ENCODE data around the gene OR10A7.
"Not testable (repeated sequence)": the region's sequence is repeated elsewhere in the genome, so short reads cannot be mapped to it uniquely, and the experiment has no call there.

OR10A7 gene, protein sequence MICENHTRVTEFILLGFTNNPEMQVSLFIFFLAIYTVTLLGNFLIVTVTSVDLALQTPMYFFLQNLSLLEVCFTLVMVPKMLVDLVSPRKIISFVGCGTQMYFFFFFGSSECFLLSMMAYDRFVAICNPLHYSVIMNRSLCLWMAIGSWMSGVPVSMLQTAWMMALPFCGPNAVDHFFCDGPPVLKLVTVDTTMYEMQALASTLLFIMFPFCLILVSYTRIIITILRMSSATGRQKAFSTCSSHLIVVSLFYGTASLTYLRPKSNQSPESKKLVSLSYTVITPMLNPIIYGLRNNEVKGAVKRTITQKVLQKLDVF

DNA sequence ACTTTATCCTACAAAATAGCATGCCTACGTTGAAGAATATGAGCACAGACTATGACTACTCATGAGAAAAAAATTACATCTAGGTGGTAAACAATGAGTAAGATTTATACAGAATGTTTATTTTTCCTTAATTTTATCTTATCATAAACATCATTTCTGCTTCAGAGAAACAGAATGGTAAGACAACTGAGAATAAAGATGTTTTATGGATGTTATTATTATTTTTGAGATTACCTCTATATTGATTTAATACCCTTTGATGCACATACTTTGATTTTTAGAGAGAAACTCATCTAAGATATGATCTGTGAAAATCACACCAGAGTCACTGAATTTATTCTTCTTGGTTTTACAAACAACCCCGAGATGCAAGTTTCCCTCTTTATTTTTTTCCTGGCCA lies at the start of gene OR10A7:
OR10A7 (plus strand) TSS at position 301 of the 400 bp plus-strand sequence; CDS start at position 301, 0 bp downstream.
- no peak for DNase-seq

DNA sequence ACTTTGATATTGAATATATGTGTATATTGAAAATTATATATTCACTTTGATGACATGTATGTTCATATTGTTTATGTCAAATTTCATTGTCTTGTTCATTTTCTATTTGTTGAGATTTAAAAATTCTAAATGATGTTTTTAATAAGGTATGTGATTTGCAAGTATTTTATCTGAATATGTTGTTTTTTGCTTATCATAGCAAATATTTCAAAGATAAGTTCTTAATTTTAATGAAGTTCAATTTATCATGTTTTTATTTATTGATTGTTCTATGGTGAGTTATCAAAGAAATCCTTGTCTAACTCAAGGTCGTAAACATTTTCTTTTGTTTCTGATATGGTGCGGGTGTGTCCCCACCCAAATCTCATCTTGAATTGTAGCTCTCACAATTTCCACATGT lies 49.4 kb upstream of the OR10A7 start:
- no peak for DNase-seq

DNA sequence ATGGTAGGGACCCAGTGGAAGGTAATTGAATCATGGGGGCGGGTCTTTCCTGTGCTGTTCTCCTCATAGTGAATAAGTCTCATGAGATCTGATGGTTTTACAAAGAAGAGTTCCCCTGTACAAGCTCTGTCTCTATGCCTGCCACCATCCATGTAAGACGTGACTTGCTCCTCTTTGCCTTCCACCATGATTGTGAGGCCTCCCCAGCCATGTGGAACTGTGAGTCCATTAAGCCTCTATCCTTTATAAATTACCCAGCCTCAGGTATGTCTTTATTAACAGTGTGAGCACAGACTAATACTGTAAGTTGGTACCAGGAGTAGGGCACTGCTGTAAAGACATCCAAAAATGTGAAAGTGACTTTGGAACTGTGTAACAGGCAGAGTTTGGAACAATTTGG lies 49.0 kb upstream of the OR10A7 start:
- DNase-seq: not testable (repeated sequence)

DNA sequence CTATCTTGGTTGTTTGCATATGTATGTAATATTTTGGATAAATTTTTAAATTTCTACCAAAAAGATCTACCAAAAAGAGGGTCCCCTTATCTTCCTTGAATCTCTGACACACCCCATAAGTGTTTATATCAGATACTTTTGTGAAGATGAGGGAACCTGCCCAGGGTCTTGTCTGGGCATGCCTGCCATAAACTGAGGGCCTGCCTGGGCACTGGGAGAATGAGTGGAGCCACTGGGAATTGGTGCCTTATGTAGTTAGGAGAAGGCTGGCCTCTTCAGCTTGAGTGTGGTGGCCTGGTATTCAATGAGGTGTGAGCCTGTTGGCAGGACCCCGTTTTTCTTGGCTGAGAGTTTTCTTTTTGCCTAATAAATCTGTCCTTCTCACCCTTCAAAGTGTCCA lies 48.1 kb upstream of the OR10A7 start:
- no peak for DNase-seq

DNA sequence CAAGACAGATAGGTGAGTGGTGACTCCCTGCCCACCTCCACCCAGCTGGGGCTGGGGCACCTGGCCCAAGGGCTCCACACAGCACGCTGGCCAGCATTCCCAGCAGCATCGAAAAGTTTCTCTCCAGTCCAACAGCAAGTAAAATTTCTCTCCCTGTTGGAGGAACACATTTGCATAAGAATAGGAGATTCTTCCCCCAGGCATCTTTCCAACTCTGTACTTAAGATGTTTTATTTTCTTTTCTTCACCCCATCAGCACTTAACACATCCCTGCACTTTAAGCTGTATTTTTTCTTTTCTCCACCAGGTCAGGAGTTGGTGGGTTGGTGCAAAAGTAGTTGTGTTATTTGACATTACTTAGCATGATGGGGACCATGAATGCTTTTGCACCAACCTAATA lies 47.4 kb upstream of the OR10A7 start:
- DNase-seq: no peak

DNA sequence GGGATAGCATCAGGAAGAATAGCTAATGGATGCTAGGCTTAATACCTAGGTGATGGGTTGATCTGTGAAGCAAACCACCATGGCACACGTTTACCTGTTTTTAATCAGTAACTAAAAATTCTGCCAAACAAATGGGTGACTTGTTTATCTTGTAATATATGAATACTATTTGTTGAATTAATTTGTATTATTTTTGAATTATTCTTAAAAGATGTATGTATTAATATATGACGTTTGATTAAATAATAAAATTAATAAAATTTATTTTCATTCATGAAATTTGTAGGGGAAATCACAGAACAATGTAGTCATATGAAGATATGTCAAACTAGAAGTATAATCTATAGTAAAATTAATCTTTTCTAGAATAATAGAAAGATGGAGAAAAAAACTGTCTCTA lies 32.3 kb upstream of the OR10A7 start:
- no peak for DNase-seq

DNA sequence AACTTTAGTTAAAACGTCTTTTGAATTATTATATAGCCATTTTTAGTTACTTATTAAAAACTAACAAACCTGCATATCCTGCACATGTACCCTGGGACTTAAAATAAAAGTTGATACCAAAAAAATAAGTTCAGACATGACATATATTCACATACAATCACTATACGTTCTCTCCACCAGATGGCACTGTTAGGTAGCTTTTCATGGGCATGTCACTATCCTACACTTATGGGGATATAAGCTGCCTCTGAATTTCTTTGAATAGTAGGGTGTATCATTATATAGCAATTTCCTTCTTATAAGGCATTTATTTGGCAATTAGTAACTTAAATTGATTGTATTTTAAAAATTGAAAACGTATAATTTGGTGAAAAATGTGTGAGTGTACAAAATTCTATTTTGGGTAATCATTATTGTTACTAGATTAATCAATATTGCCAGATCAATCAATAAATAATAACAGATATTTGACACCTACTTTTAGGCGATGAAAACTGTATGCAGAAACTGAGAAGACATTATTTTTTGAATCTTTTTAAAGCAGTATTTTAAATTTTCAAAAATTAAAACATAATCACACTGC lies 31.8 kb upstream of the OR10A7 start:
- DNase-seq: peak; percentile 42

DNA sequence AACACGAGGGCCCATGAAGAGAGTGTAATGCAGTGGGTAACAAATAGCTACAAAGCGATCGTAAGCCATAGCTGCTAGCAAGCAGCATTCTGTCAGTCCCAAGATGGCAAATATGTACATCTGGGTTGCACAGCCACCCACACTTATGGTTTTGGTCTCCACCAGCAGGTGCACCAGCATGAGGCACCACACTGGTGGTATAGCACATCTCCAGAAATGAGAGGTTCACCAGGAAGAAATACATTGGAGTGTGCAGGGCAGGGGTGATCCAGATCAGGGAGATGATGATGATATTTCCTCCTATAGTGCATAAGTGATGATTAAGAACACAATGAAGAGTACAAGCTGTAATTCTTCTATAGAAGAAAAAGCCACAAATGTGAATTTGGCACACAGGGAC lies 26.4 kb upstream of the OR10A7 start:
- no peak for DNase-seq

DNA sequence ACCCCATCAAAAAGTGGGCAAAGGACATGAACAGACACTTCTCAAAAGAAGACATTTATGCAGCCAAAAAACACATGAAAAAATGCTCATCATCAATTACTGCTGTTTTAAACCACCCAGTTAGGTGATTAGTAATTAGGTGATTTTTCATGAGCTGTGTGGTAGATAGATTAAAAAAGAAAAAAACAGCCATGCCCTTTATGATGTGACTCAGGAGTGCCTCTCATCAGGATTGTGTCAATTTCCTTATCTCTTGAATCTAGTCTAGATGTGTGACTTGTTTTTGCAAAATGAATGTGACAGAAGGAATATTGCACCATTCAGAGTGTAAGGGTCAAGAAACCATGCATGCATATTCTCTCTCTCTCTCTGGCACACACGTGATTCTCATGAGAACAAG lies 5.7 kb downstream of the OR10A7 start:
- DNase-seq: no peak

DNA sequence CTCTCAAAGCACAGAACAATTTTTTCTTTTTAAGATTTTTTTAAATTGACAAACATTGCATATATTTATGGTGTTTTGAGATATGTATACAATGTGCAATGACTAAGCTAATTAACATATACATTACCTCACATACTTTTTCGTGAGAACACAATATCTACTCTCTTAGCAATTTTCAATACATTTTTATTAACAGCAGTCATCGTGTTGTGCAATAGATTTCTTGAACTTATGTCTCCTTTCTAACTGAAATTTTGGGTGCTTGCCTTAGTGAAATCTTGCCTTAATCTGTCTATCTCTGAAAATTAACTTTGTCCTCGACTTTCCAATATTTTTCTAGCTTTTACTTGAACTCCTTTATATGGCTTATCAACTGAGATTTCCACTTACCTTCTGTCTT lies 6.8 kb downstream of the OR10A7 start:
- DNase-seq: no peak

DNA sequence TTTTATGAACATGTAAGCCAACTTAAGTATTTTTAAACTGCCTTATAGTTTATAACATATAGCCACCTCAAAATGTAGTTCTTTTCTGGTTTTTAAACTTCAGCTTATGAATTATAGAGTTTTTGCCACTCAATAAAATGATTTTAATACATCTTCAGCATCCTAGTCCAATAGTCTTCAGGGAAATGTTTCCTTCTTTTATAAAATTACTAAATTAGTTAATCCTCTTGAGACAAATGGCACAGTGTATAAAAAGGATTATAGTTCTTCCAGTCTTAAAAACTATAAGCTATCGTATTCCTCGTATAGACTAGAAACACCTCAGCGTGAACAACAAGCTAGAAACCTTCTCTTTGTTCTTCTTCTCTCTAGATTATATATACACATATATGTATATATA lies 23.5 kb downstream of the OR10A7 start, which contains the start of gene OR6C74:
OR6C74 (plus strand) TSS at position 301 of the 400 bp plus-strand sequence. CDS start 2,679 bp downstream, outside the sequence.
- DNase-seq: no peak

DNA sequence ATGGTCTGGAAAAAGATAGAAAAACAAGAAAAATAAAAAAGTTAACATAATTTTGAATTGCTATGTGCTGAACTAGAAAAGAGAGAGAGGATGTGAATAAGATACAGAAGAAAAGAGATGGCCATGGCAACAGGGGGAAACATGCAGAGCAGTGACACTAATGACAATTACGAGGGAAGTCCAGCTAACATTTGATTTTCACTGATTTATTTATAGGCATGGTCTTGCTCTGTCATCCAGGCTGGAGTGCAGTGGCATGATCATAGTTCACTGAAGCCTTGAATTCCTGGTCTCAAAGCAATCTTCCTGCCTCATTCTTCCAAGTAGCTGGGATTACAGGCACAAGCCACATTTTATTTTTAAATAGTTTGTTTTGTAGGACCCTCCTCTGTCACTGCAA lies 25.3 kb downstream of the OR10A7 start:
- no peak for DNase-seq

DNA sequence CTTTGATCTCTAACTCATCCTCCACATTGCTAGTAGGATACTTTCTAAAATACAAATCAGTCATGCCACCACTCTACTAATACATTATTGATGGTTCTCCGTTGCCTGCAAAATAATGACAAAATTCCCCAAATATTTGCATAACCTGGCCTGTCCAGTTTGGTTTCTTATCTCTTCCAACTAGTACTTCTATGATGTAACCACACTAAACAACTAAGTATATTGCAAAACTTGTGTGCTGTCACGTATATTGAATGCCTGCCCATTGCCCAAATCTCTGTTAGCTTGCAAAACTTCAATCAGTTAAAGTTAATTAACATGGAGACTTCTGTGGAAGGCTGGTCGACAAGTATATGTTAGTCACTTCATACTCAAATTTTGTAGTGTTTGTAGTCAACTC lies 30.1 kb downstream of the OR10A7 start:
- no peak for DNase-seq

DNA sequence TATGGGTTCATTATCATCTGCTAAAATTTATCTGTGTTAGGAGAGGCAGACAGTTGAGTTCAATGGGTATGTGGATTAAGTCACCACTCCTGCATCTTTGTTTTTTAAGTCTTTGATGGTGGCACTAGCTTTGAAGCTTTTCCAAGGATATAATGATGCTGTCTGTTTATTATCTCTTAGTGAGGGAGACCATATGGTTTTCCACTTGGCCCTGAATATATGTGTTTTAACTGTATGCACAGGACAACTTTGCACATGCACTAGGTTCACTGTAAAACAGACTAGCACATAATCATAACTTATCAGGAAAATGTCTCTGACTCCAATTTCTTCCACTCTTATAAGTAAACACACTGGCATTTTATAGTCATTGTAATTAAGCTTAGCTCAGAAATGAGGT lies 32.5 kb downstream of the OR10A7 start:
- no peak for DNase-seq

DNA sequence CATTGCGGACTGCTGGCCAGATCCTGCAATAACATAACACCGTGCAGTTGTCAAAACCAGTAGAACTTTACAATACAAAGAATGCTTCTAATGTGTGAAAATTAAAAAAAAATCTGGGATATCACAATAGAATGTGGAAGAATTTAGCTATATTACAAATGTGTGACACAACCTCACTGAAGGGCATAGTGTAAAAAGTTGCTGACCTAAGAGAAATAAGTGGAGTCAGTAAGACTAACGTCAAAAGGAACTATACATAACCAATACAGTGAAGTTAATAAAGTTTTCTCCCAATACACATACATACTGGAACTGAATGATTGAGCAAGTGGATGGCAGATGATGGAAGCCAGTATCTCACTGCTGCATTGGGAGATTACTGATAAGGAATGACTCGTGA lies 36.0 kb downstream of the OR10A7 start:
- no peak for DNase-seq

DNA sequence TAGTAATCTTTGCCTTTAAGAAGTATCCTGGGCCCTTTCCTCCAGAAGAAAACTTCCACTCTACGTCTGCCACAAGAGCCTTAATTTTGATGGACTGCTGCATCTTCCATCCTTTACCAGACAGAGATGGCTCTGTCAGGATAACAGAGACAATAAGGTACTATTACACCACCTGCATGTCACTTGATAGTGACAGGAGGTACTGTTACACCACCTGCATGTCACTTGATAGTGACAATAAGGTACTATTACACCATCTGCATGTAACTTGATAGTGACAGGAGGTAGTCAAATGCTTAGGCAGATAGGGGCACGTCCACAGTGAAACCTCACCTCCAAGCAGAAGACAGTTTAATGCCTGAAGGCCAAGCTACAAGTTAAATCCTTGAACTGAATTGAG lies 37.5 kb downstream of the OR10A7 start:
- no peak for DNase-seq

All from stimulated activated CD8-positive, alpha-beta memory T cell treated with anti-CD3 and anti-CD28 coated beads, Interleukin-4, amount 100 ng/mL, for 48 hours (primary cell).